ENCODE data around the gene SNAPC5. TPM values are rescaled to one million over a fixed set of nuclear protein-coding genes. Genes with fewer than 3 reads are reported as not detected.
A peak's percentile ranks its signal among the peaks of the same experiment; 100 is the strongest.

Gene SNAPC5
- total and polyA plus RNA-seq, 2 experiments from 2014 or later, result 21.2 to 43.2 TPM

GRCh38 chr15:66474135-66474534, 23.4 kb downstream of the SNAPC5 start:
- Histone ChIP-seq H3F3A (replicated peaks; ENCODE audit: low read depth) (peaks cover 25% of the 10 kb centered on the region), H3K4me3 (peak overlapping the region; percentile 36), H2AFZ (no peak overlapping the region), H3K27ac (ENCODE audit: low read depth) (peak overlapping the region; percentile 96), H3K4me2 (peak overlapping the region; percentile 71), H3K36me3 (ENCODE audit: insufficient read depth) (no peaks in the 10 kb centered on the region), H3K27me3 (ENCODE audit: insufficient read depth) (no peaks in the 10 kb centered on the region), H4K20me1 (replicated peaks; ENCODE audit: insufficient read depth) (no peaks in the 10 kb centered on the region; the same call in 1 of the 2 replicates), H3K79me2 (replicated peaks; ENCODE audit: insufficient read depth) (peaks cover 21% of the 10 kb centered on the region), H3K9me2 (ENCODE audit: insufficient read depth) (no peaks in the 10 kb centered on the region), H3K4me1 (ENCODE audit: insufficient read depth) (peaks cover 65% of the 10 kb centered on the region)
- ATAC-seq (peak; percentile 84), DNase-seq (ENCODE audit: low spot score) (peak; percentile 82)
- H3K36me3 Mint-ChIP-seq (ENCODE audit: low read depth), result no peaks in the 10 kb centered on the region; the same call in 2 of the 3 replicates
- H3K27ac Mint-ChIP-seq, result peak overlapping the region; percentile 85
- H3K27me3 Mint-ChIP-seq (ENCODE audit: insufficient read depth, low read depth, poor library complexity), result peaks cover 10% of the 10 kb centered on the region
- TF ChIP-seq ZNF462 (CRISPR knock-in tag; IDR thresholded peaks at IDR 0.05), result peak; percentile 65; the same call in 1 of the 2 replicates
- TF ChIP-seq POLR2AphosphoS5 (IDR thresholded peaks at IDR 0.05; ENCODE audit: low read depth), result 0 out of 2 replicates have a peak, but pooled peaks have one; percentile 32
- no peak for TF ChIP-seq REST (IDR thresholded peaks at IDR 0.05; ENCODE audit: unreplicated experiment)
- H3K4me1 Mint-ChIP-seq, result peaks cover 77% of the 10 kb centered on the region
- no peaks in the 10 kb centered on the region for H3K9me3 Mint-ChIP-seq
- H3K4me3 Mint-ChIP-seq, result peak overlapping the region; percentile 31
